ENCODE measurements around the gene PGS1. TPM values are rescaled to one million over a fixed set of nuclear protein-coding genes. Genes with fewer than 3 reads are reported as not detected.

The PGS1 gene
- total RNA-seq, 1 experiment from 2014 or later: 42.5 TPM

DNA sequence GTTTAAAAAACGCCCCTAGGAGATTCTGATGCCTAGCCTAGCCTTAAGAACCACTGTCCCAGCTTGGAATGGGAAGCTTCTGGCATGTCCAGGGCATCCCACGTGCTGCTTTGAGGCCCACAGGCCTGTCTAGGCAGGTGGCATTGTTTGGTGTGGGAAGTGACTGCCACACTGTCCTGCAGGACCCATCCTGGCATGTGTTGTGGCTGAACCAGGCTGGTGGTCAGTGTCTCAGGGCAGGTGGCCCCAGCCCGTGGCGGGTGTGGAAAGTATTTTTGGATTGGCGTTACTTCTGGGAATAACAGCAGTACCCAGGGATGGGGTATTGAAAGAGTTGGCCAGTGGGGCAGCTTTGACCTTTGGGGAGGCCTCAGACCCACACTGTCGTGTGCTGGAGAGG, 27.9 kb downstream of the PGS1 start:
- ChIA-PET CTCF (no interaction called here), POLR2A (ENCODE audit: low non-redundant PET) (no interaction called here)
- Histone ChIP-seq H3K27ac (ENCODE audit: low read depth, low read length, poor library complexity, severe bottlenecking) (no peak overlapping the region), H3K9me3 (ENCODE audit: low read depth, low read length, poor library complexity, severe bottlenecking) (no peaks in the 10 kb centered on the region), H3K4me3 (ENCODE audit: low read depth, low read length, poor library complexity, severe bottlenecking) (no peak overlapping the region), H3K27me3 (replicated peaks; ENCODE audit: insufficient read depth, low read depth, low read length, poor library complexity) (no peaks in the 10 kb centered on the region), H3K36me3 (ENCODE audit: insufficient read depth, low read length, poor library complexity, severe bottlenecking) (peaks cover 23% of the 10 kb centered on the region), H3K4me1 (ENCODE audit: insufficient read depth, low read length, poor library complexity, severe bottlenecking) (no peaks in the 10 kb centered on the region)
- no peak for DNase-seq (ENCODE audit: low spot score)
- TF ChIP-seq, protein P1, sequence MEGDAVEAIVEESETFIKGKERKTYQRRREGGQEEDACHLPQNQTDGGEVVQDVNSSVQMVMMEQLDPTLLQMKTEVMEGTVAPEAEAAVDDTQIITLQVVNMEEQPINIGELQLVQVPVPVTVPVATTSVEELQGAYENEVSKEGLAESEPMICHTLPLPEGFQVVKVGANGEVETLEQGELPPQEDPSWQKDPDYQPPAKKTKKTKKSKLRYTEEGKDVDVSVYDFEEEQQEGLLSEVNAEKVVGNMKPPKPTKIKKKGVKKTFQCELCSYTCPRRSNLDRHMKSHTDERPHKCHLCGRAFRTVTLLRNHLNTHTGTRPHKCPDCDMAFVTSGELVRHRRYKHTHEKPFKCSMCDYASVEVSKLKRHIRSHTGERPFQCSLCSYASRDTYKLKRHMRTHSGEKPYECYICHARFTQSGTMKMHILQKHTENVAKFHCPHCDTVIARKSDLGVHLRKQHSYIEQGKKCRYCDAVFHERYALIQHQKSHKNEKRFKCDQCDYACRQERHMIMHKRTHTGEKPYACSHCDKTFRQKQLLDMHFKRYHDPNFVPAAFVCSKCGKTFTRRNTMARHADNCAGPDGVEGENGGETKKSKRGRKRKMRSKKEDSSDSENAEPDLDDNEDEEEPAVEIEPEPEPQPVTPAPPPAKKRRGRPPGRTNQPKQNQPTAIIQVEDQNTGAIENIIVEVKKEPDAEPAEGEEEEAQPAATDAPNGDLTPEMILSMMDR (conservative IDR thresholded peaks at IDR 0.05; ENCODE audit: low read depth, low read length): no peak
- TF ChIP-seq EZH2 (IDR thresholded peaks at IDR 0.05; ENCODE audit: borderline replicate concordance, low read depth, low read length, poor library complexity, severe bottlenecking): no peak
- intact Hi-C loops (cut with micrococcal nuclease; ENCODE audit: unreplicated experiment): no loop called here
- BruUV-seq (replicated peaks): no TSS peak

DNA sequence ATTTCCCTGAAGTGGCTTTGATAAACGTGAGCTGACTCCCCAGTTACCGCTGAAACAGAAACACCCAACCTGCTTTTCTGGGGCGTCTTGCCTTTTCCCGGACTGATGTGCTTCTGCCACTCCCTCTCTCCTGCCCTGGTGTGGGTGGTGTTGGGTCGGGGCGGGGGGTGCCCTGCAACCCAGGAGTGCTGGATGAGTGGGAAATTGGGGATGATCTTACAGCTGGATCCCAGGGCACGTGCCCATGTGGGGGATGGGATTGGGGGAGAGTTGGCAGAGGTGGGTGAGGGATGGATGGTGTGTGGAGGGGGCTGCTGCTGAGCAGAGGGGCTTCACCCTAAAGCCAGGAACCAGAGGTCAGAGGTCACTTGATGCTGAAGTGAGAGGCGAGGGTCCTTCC, 28.5 kb downstream of the PGS1 start:
- H3K27me3 ChIP-seq (replicated peaks; ENCODE audit: insufficient read depth, low read depth, low read length, poor library complexity): no peaks in the 10 kb centered on the region
- H3K4me1 ChIP-seq (ENCODE audit: insufficient read depth, low read length, poor library complexity, severe bottlenecking): no peaks in the 10 kb centered on the region
- DNase-seq (ENCODE audit: low spot score): no peak
- no TSS peak for BruUV-seq (replicated peaks)
- peaks cover 19% of the 10 kb centered on the region for H3K36me3 ChIP-seq (ENCODE audit: insufficient read depth, low read length, poor library complexity, severe bottlenecking)
- CTCF ChIA-PET: no interaction called here
- no peaks in the 10 kb centered on the region for H3K9me3 ChIP-seq (ENCODE audit: low read depth, low read length, poor library complexity, severe bottlenecking)
- POLR2A ChIA-PET (ENCODE audit: low non-redundant PET): no interaction called here
- H3K27ac ChIP-seq (ENCODE audit: low read depth, low read length, poor library complexity, severe bottlenecking): no peak overlapping the region
- TF ChIP-seq, protein P1 (conservative IDR thresholded peaks at IDR 0.05; ENCODE audit: low read depth, low read length): no peak
- no peak for TF ChIP-seq EZH2 (IDR thresholded peaks at IDR 0.05; ENCODE audit: borderline replicate concordance, low read depth, low read length, poor library complexity, severe bottlenecking)
- intact Hi-C loops (cut with micrococcal nuclease; ENCODE audit: unreplicated experiment): no loop called here
- no peak overlapping the region for H3K4me3 ChIP-seq (ENCODE audit: low read depth, low read length, poor library complexity, severe bottlenecking)

DNA sequence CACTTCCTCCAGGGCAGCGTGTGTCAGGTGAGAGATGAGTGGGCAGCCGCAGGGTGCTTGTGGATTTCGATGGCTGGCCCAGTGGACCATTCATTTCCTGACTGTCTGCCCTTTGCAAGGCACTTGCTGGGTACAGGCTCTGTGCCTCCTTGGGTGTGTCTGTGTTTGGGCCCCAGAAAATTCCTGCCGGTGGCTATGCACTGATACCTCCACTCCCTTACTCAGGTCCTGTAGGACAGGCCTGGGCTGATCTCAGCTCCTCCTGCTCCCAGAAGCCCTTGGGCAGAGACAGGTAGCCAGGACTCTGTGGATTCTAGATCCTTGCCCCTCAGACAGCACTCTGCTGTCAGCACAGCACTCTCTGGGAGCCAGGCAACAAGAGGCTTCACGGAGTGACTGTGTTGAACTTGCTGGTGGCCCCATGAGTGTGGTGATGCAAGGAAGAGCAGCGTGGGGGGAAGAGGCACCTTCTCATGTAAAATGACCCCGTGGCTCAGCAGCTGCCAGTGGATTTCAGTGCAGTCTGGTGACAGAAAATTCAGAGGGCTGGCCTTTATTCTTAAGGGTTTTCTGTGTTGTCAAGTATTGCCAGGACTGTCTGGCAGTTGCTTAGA, 29.0 kb downstream of the PGS1 start:
- intact Hi-C loops (cut with micrococcal nuclease; ENCODE audit: unreplicated experiment): no loop called here
- BruUV-seq (replicated peaks): no TSS peak
- peaks cover 19% of the 10 kb centered on the region for H3K36me3 ChIP-seq (ENCODE audit: insufficient read depth, low read length, poor library complexity, severe bottlenecking)
- POLR2A ChIA-PET (ENCODE audit: low non-redundant PET): no interaction called here
- CTCF ChIA-PET: no interaction called here
- no peaks in the 10 kb centered on the region for H3K4me1 ChIP-seq (ENCODE audit: insufficient read depth, low read length, poor library complexity, severe bottlenecking)
- no peak for DNase-seq (ENCODE audit: low spot score)
- TF ChIP-seq EZH2 (IDR thresholded peaks at IDR 0.05; ENCODE audit: borderline replicate concordance, low read depth, low read length, poor library complexity, severe bottlenecking): no peak
- TF ChIP-seq, protein P1 (conservative IDR thresholded peaks at IDR 0.05; ENCODE audit: low read depth, low read length): no peak
- no peak overlapping the region for H3K4me3 ChIP-seq (ENCODE audit: low read depth, low read length, poor library complexity, severe bottlenecking)
- H3K27me3 ChIP-seq (replicated peaks; ENCODE audit: insufficient read depth, low read depth, low read length, poor library complexity): no peaks in the 10 kb centered on the region
- H3K9me3 ChIP-seq (ENCODE audit: low read depth, low read length, poor library complexity, severe bottlenecking): no peaks in the 10 kb centered on the region
- no peak overlapping the region for H3K27ac ChIP-seq (ENCODE audit: low read depth, low read length, poor library complexity, severe bottlenecking)
